Activated effector memory CD4-positive, alpha-beta T cell treated with anti-CD3 and anti-CD28 coated beads, Interleukin-2, amount 50 U/mL, for 16 hours (primary cell): ENCODE results near the gene PKN1.

Experiments used
- DNase-seq: peaks from one replicate; pipeline ENCODE4 v3.0.0-alpha.2; 2020

The PKN1 gene

DNA sequence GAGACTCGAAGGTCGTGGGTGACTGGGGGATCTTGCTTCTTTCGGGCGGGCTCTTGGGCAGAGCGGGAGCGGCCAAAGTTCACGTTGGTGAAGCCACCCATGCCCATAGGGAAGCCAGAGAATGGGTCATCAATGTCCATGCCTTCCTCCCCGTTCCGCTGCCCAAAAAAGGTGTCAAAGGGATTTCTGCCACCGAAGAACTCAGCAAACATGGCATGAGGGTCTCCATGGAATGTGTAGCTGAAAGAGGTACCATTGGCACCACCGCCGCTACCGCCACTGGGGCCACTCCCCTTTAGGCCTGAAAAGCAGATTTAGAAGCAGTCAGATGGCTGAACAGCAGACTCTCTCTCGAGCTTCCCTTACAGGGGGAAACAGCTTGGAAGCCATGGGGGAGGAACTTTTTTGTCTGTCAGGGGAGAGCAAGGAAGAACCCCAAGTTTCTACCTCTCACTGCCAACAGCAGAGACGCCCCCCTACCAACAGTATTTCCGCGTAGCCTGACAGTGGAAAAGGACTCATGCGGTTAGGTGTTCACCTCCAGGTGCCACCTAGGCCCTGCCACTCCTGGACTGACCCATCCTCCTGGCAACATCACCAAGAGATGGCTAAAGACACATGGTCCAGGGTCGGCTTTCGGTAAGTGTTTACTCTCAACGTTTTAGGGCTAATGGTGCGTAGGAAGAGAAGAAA is 83.8 kb downstream of the PKN1 start:
- peak; percentile 75 for DNase-seq

- no peak for DNase-seq
Observed at GRCh38 chr19:14517446-14517839, 84.3 kb downstream of the PKN1 start.

- peak; percentile 91 for DNase-seq
Observed at GRCh38 chr19:14517840-14518505, 84.9 kb downstream of the PKN1 start, which contains the start of gene DNAJB1. Gene DNAJB1, minus strand, starts transcription at chr19:14518397. Its CDS starts 48 bp downstream, at chr19:14518349.

DNA sequence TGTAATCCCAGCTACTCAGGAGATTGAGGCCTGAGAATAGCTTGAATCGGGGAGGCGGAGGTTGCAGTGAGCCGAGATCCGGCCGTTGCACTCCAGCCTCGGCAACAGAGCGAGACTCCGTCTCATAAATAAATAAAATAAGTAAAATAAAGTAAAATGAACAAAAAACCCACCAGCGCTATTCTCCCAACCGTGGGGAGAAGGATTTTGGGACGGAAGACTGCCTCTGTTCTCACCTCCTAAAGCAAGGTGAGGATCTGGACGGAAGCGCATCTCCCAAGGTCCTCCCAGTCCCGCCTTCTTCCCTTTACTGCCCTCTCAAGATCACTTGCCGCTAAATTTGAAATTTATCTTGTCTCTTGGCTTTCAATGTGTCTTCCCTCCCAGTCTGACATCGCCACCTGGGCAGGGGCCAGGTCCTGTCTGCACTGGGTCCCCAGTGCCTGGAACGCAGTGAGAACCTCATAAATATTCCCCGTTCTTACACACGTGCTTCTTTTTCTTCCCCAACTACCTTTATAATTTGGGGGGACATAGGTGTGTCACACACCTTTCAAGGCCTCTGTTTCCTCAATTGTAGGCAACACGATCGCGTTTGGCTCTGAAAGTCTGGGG is 86.2 kb downstream of the PKN1 start:
- no peak for DNase-seq

DNA sequence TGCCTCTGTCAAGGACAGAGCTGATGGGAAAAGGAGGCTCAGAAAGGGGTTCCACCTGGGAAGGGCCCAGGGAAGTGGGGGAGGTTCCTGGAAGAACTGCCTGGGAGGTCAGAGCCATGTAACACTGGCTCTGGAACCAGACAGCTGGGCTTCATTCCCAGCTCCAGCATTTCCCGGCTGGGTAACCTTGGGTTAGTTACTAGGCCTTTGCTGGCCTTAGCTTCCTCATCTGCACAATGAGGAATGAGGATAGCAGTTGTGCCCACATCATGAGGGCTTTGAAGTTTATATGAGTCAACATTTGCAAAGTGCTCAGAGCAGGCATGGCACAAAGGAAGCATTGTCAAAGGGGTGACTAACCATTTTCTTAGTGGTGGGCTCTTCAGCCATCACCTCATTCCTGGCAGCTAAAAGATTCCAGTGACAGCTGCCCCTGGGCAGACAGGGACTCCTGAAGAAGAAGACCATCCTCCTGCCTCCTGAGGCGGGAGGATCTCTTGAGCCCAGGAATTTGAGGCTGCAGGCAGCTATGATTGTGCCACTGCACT is 86.8 kb downstream of the PKN1 start:
- DNase-seq = no peak

DNA sequence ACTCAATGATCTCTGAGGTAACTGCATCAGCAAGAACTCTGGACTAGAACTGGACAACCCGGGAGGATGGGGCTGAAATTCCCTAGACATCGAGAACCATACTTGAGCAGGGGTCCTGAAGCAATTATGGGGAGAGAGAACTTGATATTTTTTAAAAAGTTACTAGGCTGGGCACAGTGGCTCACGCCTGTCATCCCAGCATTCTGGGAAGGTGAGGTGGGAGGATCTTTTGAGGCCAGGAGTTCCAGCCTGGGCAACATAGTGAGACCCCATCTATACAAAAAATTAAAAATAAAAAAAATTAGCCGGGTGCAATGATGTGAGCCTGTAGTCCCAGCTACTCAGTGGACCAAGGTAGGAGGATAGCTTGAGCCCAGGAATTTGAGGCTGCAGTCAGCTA is 87.4 kb downstream of the PKN1 start:
- DNase-seq = no peak
